Measurements from ENCODE around the gene DRC7. TPM values are rescaled to one million over a fixed set of nuclear protein-coding genes. Genes with fewer than 3 reads are reported as not detected.
A peak's percentile ranks its signal among the peaks of the same experiment; 100 is the strongest.

Gene DRC7
- total RNA-seq, 1 experiment from 2014 or later: not detected

GRCh38 chr16:57648581-57649442, 45.8 kb upstream of the DRC7 start:
- H3K36me3 Mint-ChIP-seq (ENCODE audit: insufficient read depth, unreplicated experiment): no peaks in the 10 kb centered on the region
- no TSS peak for BruUV-seq (replicated peaks)
- intact Hi-C loops (cut with micrococcal nuclease): loop anchor here (1.0 to 2.0 kb wide), 5 partner anchors 49 to 214 kb away; no protein-coding TSS in a partner anchor
- no peaks in the 10 kb centered on the region for H3K9me3 Mint-ChIP-seq (ENCODE audit: unreplicated experiment)
- ChIA-PET POLR2A (interaction anchor here (0.6 to 1.2 kb wide), 2 partner anchors 58 to 202 kb away, joined by 3 to 9 read pairs; partner anchors contain the start of gene CIAPIN1), CTCF (interaction anchor here (0.5 to 5.9 kb wide), 52 partner anchors 9 to 496 kb away, joined by 3 to 141 read pairs (median 4); partner anchors contain the start of genes ADGRG1, ADGRG3 and KATNB1)
- DNase-seq (ENCODE audit: unreplicated experiment): peak; percentile 85
- H3K4me1 Mint-ChIP-seq (ENCODE audit: insufficient read depth, unreplicated experiment): no peaks in the 10 kb centered on the region
- H3K27ac Mint-ChIP-seq (ENCODE audit: low read depth, unreplicated experiment): no peak overlapping the region
- no peaks in the 10 kb centered on the region for H3K27me3 Mint-ChIP-seq (ENCODE audit: insufficient read depth, unreplicated experiment)
- H3K4me3 Mint-ChIP-seq (ENCODE audit: unreplicated experiment): no peak overlapping the region
- peak; percentile 100 for TF ChIP-seq CTCF (IDR thresholded peaks at IDR 0.05; ENCODE audit: unreplicated experiment)

GRCh38 chr16:57649443-57649751, 45.2 kb upstream of the DRC7 start:
- H3K4me3 Mint-ChIP-seq (ENCODE audit: unreplicated experiment): no peak overlapping the region
- intact Hi-C loops (cut with micrococcal nuclease): loop anchor here (1.0 to 2.0 kb wide), 5 partner anchors 49 to 214 kb away; no protein-coding TSS in a partner anchor
- H3K27me3 Mint-ChIP-seq (ENCODE audit: insufficient read depth, unreplicated experiment): no peaks in the 10 kb centered on the region
- H3K4me1 Mint-ChIP-seq (ENCODE audit: insufficient read depth, unreplicated experiment): no peaks in the 10 kb centered on the region
- TF ChIP-seq CTCF (IDR thresholded peaks at IDR 0.05; ENCODE audit: unreplicated experiment): no peak
- CTCF ChIA-PET: interaction anchor here (0.6 to 5.9 kb wide), 35 partner anchors 9 to 496 kb away, joined by 3 to 141 read pairs (median 5); partner anchors contain the start of genes ADGRG1, ADGRG3 and KATNB1
- POLR2A ChIA-PET: interaction anchor here (0.6 to 1.2 kb wide), 3 partner anchors 58 to 202 kb away, joined by 3 to 9 read pairs (median 4); partner anchors contain the start of gene CIAPIN1
- BruUV-seq (replicated peaks): no TSS peak
- DNase-seq (ENCODE audit: unreplicated experiment): no peak
- no peaks in the 10 kb centered on the region for H3K36me3 Mint-ChIP-seq (ENCODE audit: insufficient read depth, unreplicated experiment)
- H3K27ac Mint-ChIP-seq (ENCODE audit: low read depth, unreplicated experiment): no peak overlapping the region
- H3K9me3 Mint-ChIP-seq (ENCODE audit: unreplicated experiment): no peaks in the 10 kb centered on the region

- DNase-seq (ENCODE audit: unreplicated experiment): no peak
- Mint-ChIP-seq H3K4me3 (ENCODE audit: unreplicated experiment) (no peak overlapping the region), H3K27ac (ENCODE audit: low read depth, unreplicated experiment) (no peak overlapping the region), H3K9me3 (ENCODE audit: unreplicated experiment) (no peaks in the 10 kb centered on the region), H3K36me3 (ENCODE audit: insufficient read depth, unreplicated experiment) (no peaks in the 10 kb centered on the region), H3K4me1 (ENCODE audit: insufficient read depth, unreplicated experiment) (peaks cover under 1% of the 10 kb centered on the region), H3K27me3 (ENCODE audit: insufficient read depth, unreplicated experiment) (no peaks in the 10 kb centered on the region)
- ChIA-PET CTCF (interaction anchor here (0.6 to 5.9 kb wide), 33 partner anchors 8 to 495 kb away, joined by 3 to 141 read pairs (median 5); partner anchors contain the start of genes ADGRG1, ADGRG3, CCDC102A and KATNB1), POLR2A (interaction anchor here (0.6 to 1.2 kb wide), 3 partner anchors 59 to 203 kb away, joined by 3 to 9 read pairs (median 4); partner anchors contain the start of gene CIAPIN1)
- intact Hi-C loops (cut with micrococcal nuclease): loop anchor here (1.0 to 2.0 kb wide), 5 partner anchors 50 to 213 kb away; no protein-coding TSS in a partner anchor
- no peak for TF ChIP-seq CTCF (IDR thresholded peaks at IDR 0.05; ENCODE audit: unreplicated experiment)
- no TSS peak for BruUV-seq (replicated peaks)
Observed at GRCh38 chr16:57649846-57650245, 44.8 kb upstream of the DRC7 start.

All from MCF 10A (cell line).